Measurements from ENCODE around the gene RPP40.

The RPP40 gene

GRCh38 chr6:4964675-4965561 lies 38.9 kb downstream of the RPP40 start:
- TF ChIP-seq, protein P1, sequence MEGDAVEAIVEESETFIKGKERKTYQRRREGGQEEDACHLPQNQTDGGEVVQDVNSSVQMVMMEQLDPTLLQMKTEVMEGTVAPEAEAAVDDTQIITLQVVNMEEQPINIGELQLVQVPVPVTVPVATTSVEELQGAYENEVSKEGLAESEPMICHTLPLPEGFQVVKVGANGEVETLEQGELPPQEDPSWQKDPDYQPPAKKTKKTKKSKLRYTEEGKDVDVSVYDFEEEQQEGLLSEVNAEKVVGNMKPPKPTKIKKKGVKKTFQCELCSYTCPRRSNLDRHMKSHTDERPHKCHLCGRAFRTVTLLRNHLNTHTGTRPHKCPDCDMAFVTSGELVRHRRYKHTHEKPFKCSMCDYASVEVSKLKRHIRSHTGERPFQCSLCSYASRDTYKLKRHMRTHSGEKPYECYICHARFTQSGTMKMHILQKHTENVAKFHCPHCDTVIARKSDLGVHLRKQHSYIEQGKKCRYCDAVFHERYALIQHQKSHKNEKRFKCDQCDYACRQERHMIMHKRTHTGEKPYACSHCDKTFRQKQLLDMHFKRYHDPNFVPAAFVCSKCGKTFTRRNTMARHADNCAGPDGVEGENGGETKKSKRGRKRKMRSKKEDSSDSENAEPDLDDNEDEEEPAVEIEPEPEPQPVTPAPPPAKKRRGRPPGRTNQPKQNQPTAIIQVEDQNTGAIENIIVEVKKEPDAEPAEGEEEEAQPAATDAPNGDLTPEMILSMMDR (IDR thresholded peaks at IDR 0.05; ENCODE audit: control insufficient read depth, extremely low read depth, insufficient read depth) = no peak
- H3K4me3 ChIP-seq (ENCODE audit: low read depth, low read length) = no peak overlapping the region
- no peak for DNase-seq (ENCODE audit: low read depth)

- TF ChIP-seq, protein P1 (IDR thresholded peaks at IDR 0.05; ENCODE audit: control insufficient read depth, extremely low read depth, insufficient read depth) = no peak
- no peak overlapping the region for H3K4me3 ChIP-seq (ENCODE audit: low read depth, low read length)
- no peak for DNase-seq (ENCODE audit: low read depth)
These were observed 40.9 kb downstream of the RPP40 start for GRCh38 chr6:4962905-4963304.

GRCh38 chr6:4961322-4962168 lies 42.3 kb downstream of the RPP40 start:
- H3K4me3 ChIP-seq (ENCODE audit: low read depth, low read length) = no peak overlapping the region
- DNase-seq (ENCODE audit: low read depth) = no peak
- TF ChIP-seq, protein P1 (IDR thresholded peaks at IDR 0.05; ENCODE audit: control insufficient read depth, extremely low read depth, insufficient read depth) = no peak

GRCh38 chr6:4958624-4959023 lies 45.2 kb downstream of the RPP40 start:
- no peak for DNase-seq (ENCODE audit: low read depth)
- TF ChIP-seq, protein P1 (IDR thresholded peaks at IDR 0.05; ENCODE audit: control insufficient read depth, extremely low read depth, insufficient read depth) = no peak
- no peak overlapping the region for H3K4me3 ChIP-seq (ENCODE audit: low read depth, low read length)

DNA sequence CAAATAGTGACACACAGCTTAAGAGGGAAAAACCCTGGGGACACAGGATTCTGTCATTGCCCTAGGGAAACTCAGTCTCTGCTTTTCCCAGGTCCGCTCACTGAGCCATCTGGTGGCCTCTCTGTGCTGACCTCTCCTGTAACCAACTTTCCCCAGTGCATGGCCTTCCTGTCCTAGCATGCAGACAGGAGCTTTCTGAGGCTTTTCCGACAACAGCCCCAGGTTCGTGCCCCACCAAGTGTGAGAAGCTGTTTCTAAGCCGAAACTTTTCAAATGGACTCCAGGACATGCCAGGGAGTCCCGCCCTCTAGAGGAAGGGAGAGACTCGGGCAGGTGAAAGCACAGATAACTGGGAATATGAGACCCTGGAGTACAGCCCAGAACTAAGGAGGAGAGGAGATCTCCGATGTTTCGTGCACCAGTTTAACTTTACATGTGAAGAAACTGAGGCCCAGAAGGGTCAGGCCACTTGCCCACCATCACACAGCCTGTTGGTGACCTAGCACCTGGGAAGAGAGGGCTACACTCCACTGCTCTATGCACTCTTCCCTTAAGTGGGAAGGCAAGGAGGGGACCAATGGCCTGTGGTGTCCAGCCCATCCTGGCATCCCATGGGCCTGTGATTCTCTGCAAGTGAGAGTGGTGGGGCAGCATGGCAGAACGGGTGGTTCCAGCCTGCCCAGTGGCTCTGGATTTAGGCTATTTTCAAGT lies 46.2 kb downstream of the RPP40 start:
- no peak overlapping the region for H3K4me3 ChIP-seq (ENCODE audit: low read depth, low read length)
- TF ChIP-seq, protein P1 (IDR thresholded peaks at IDR 0.05; ENCODE audit: control insufficient read depth, extremely low read depth, insufficient read depth) = peak; percentile 47
- DNase-seq (ENCODE audit: low read depth) = no peak

DNA sequence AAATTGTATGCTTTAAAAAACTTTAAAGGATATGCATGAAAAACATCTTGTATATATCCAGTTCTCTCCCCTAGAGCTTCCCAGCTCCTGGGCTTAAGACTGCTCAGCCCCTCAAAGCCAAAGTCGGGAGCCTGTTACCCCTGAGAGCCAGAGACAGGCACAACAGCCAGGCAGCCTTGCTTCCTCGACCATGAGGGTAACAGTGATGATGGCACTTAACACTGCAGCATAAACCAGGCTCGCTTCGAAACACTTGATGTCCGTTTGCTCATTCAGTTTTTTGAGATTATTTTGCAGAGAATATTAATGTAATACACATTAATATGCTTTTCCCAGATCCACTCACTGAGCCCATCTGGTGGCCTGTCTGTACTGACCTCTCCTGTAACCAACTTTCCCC lies 47.2 kb downstream of the RPP40 start:
- no peak overlapping the region for H3K4me3 ChIP-seq (ENCODE audit: low read depth, low read length)
- TF ChIP-seq, protein P1 (IDR thresholded peaks at IDR 0.05; ENCODE audit: control insufficient read depth, extremely low read depth, insufficient read depth) = no peak
- no peak for DNase-seq (ENCODE audit: low read depth)

All from LNCaP clone FGC (cell line).